Glomerular visceral epithelial cell (primary cell): ENCODE results near the gene IL26.

Source experiments
- DNase-seq: peaks from one replicate; pipeline ENCODE4 v3.0.0-alpha.2; 2016; ENCODE audit errors: extremely low spot score

The IL26 gene

GRCh38 chr12:68156636-68157035 is 69.0 kb downstream of the IL26 start:
- no peak for DNase-seq

- DNase-seq: no peak
Observed at GRCh38 chr12:68154779-68155178, 70.8 kb downstream of the IL26 start.
